NCI-H774 (cell line): Measurements from ENCODE around the gene IFIH1.
A peak's percentile ranks its signal among the peaks of the same experiment; 100 is the strongest.

ENCODE experiments used
- DNase-seq: peaks from one replicate; lab custom pipeline; 2025; lab: John Stamatoyannopoulos, UW

The IFIH1 gene

DNA sequence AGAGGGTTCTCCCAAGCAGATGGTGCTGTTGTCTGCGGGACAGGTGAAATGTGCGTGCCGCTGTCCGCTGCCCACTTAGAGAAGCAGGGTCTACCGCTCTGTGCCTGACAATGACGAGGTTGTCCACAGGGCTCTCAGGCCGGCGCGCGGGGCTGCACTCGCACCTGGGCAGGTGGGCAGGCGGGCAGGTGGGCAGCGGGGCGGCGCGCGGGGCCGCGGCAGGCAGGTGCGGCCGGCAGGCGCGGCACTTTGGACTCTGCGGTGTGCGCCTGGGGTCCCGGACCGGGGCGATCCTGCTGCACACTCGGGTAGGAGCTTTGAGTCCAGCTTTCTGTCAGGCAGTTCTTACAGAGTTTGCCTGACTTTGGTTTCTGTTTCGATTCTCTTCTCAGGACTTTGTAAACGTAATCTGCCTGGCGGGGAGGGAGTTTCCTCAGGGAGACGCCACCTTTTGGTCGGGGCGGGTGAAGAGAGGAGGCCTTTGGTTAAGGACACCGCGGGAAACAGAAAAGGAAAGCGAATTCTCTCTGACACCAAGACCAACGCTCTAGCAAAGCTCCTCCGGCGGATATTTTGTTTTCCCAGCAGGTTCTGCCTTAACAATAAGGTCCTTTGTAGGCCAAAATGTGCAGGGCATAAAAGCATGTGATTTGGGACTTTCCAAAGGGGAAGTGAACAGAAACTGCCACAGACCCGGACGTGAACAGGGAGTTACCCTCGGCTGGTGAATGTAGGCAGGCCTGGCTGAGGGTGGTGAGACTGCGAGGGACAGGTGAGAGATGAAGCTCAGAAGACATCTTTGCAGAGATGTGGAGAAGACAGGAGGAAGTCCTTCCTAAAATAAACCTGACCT, at the start of gene IFIH1:
Gene IFIH1, minus strand, starts transcription at position 357 of the 853 bp plus-strand sequence. CDS start 377 bp downstream, outside the sequence.
- peak; percentile 85 for DNase-seq

DNA sequence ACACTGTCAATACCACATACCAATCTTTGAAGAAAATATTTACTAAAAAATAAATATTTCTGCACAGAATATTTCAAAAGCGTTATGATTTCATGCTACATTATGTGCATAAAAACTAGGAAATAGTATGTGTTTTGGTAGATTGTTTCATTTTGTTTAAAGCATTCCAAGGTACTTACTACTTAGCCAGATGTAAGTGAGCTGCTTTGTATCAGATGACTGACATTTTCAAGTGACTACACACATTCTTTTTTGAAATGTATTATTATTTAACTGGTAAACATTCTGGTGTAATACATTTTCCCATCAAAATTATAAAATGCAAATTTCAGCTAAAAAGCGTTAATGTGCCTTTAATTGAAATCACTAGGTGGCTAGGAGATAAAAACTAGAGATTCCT, 46.9 kb upstream of the IFIH1 start:
- DNase-seq, result no peak

DNA sequence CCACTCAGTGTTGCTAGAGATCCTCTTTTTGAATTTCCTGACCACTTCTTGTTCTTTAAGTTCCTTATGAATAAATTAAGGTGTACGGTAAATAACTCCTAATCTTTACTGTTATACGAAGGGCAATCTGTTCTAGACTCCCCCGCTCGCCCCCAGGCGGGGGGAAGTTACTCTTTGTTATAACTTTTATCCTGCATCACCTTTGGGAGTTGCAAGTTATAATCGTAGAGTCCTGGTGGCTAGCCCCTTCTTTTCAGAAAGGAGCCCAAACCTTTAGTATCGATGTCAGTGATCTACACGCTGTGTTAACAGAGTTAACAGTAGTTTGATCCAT, 26.1 kb upstream of the IFIH1 start:
- DNase-seq, result no peak

DNA sequence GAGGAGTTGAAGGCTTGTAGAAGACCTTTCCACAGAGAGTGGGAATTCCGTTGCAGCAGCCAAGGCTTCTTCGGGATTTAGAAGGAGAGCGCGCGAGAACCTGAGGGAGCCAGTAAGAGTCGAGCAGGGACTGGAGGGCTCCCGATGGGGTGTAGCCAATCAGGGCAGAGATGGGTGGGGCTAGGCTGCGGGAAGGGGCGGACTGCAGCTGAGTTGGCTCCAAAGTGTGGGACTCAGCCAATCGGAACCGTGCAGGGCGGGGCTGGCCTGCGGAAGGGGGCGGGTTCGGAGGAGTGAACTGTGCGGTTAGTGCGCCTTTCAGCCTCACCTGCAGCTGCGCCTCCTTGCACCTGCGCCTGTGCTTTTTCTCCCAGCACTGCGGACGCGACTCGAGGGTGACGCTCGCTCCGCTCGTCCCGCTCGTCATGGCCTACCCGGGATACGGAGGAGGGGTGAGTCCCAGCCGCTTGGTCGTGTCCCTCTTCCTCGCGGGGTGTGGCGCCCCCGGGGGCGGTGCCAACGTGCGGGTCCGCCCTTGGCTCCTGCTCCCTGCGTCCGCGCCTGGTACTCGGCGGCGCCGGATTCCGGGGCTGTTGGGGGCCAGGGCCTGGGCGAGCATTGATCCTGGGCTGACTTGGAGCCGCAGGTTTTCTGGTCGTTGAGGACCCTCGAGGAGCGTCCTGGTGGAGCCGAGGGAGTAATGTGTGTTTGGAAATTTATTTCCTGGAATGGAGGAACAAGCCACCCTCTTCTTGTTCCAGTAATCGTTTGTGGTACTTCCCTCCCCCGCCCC, 25.5 kb upstream of the IFIH1 start, which contains the start of gene GCA:
Gene GCA, plus strand, starts transcription at position 309 of the 793 bp plus-strand sequence. Its CDS starts 117 bp downstream, at position 426.
- peak; percentile 96 for DNase-seq

DNA sequence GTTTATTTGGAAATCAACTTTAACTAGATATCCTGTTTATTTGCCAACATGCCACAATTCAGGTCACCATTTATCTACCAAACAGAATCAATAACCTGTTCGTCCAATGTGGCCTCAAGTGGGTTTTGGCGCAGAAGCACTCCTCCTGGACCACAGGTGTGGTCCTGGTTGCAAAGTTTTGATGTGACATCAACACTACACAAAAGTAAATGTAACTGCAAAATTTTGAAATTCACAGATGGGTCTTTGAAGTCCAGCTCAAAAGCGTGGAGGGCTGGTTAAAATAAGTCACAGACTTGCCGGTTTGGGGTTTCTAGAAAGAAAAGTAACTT, 25.0 kb upstream of the IFIH1 start:
- no peak for DNase-seq

DNA sequence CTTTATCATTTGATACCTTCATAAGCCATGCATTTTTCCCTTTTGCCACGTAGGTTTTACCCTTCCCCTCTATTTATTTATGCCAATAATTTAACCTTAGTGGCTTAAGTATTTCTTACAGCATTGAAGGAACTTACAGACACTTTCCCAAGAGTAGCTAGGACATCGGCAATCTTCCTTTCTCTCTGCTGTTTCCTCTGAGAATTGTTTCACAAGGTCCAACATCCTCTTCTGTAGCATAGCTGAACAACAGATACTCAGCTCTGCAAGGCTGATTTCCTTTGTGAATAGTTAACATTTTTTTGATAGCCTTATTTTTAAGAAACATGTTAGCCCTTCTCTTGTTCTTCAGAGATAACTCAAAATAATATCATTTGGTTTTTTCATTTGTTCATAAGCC, 24.4 kb upstream of the IFIH1 start:
- no peak for DNase-seq

DNA sequence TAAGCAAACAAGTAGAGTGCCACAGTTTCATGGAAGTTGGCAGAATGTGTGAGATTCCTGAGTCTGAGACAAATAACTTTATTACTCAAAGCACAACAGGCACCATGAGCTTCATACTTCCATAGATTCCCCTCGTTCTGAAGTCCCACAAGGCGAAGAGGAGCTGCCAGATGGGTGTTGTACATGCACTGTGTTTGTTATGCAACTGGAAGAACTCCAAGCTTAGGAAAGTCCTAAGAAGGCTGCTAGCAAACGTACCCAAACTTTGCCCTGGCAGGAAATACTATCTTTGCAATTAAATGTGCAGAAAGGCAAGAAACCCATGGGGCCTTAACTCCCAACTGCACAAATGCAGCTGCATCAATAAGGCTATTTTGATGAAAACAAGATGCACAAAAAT, 23.8 kb upstream of the IFIH1 start:
- no peak for DNase-seq

DNA sequence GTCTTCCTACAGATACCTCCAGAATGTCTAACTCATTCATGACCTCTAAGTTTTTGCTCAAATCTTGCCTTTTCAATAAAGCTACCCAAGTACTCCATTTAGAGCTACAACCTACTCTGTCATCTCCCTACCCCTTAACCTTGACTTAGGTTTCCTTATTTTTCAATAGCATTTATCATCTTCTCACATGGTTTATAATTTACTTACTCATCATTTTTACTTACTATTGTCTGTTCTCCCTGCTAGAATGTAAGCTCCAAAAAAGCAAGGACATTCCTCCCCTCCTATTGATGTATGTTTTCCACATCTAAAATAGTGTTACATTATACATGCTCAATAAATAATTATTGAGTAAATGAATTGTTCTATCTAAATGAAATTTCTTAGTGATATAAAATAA, 22.3 kb upstream of the IFIH1 start:
- no peak for DNase-seq

DNA sequence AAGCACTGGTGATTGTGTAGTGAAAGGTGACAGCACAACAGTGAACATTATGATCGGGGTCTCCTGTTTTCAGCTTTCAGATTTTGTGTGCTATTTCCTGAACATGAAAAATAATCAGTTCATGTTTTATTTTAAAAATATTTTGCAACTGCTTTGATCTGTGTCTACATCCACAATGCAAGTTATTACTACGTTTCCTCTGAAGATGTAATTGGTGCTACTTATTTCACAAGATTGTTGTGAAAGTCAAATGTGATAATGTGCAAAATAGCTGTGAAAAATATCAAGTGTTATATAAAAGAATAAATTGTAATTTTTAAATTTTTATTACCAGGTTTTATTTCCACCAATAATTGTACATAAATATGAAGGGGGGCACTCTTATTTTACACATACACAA, 19.4 kb upstream of the IFIH1 start:
- DNase-seq, result no peak

DNA sequence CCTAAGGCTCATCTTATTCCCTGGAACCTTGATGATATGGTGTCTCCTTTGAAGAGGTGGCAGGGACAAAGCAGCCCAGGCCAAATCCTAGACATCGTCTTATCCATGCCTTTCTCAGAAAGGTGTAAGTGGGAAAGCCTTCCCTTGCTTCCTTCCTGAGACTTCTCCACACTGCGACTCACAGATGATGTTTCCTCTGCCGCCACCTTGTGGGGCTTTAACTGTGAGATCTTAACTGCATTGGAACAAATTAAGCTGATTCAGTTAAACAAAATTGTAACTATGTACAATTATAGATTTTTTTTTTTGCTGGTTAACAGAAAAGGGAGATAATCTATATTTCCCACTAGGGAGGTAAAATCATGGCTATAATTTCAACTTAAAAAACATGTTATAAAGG, 15.5 kb upstream of the IFIH1 start:
- no peak for DNase-seq

DNA sequence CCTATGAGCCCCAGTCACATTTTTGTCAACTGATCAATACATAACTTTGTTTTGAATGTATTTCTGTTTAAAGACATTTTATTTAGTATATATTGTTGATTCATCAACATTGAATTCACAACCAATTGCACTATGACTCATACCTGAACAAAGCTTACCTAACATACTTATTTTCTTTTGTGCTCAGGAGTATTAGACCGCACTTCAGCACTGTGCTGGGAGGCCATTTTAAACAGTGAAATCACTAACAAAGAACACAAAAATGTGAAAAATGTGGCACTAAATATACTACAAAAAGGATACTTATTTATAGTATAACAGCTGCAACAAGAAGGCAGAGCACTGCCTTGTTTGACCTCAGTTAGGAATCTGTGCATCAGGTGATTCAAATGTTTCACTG, 12.4 kb upstream of the IFIH1 start:
- DNase-seq, result no peak

DNA sequence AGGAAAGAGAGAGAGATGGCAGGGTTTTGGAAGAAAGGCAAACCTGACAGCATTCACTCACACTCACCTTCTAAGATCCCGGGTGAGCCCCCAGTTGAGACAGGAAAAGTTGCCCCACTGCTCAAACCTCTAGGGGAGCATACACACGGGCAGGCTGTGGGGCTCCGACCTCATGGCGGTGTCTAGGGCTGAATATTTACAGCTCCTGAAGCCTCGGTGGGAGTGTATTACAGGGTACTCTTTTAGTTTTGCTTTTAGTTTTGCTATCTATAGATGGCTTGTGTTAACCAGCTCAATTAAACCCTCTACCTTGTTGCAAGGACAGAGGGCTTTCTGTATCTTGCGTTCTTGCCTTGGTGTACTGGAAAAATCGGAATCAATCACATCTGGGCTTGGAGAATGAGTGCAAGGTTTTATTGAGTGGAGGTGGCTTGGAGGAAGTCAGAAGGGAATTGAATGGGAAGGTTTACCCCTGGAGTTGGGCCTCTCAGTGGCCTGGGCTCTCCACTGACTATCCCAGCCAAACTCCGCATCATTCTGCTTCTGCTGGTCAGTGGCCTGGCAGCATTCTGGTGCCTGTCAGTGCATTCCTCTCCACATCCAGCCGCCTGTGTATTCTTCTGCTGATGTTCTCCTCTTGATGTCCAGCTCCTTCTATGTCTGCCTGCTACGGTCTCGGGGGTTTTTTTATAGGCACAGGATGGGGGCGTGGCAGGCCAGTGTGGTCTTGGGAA, 10.1 kb upstream of the IFIH1 start:
- DNase-seq, result no peak

DNA sequence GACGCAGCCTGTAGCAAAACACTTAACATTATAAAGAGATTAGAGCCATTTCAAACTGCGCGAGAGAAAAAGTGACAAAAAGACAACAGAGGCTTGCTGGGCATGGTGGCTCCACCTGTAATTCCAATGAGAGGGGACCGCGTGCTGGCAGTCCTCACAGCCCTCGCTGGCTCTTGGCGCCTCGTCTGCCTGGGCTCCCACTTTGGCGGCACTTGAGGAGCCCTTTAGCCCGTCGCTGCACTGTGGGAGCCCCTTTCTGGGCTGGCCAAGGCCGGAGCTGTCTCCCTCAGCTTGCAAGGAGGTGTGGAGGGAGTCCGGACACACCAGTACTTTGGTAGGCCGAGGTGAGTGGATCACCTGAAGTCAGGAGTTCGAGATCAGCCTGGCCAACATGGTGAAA, 9.3 kb upstream of the IFIH1 start:
- DNase-seq, result no peak

DNA sequence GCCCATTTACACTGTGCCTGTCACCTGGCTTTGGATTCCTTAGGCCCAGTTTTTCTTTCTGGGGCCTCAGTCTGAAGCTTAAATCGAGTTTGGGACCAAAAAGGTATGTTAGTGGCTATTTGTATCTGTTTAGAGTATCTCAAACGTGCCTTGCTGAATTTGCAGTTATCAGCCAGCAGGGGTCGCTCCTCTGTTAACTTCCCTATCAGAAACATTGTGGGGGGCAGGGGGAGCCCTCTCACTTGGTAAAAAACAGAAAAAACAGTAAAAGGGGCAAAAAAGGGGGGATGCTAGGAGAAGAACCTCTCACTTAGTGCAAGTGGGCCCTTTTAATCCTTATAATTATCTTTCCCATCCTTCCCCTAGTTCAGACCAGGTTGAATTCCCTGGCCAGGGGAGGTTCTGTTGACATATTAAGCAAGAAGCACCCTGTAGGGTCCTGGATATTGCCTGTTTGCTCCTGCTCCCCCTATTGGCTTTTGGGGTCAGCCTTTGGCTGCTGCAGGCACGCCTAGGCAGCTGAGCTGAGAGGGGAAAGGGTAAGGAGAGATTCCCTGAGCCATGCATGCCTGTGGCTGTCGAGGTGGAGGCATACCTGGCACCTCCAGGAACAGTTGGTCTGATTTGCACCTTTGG, 8.8 kb upstream of the IFIH1 start:
- DNase-seq, result no peak

DNA sequence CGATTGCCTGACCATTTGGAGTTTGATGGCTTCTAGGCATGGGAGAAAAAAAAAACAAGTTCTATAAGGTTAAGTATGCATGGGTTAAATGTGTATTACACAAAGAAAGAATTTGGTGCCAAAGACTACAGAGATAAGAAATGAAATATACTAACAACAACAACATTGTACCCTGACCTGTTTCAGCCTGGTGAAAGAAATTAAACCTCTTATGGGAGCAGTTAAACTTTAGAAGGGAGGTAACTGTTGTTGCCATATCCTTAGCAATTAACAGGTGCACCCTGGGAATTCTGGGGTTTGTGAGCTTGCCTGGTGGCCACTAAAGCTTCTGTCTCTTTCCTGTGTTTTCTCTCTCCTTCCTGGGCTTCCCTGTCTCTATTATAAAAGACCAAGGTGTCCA, 6.5 kb upstream of the IFIH1 start:
- DNase-seq, result no peak

DNA sequence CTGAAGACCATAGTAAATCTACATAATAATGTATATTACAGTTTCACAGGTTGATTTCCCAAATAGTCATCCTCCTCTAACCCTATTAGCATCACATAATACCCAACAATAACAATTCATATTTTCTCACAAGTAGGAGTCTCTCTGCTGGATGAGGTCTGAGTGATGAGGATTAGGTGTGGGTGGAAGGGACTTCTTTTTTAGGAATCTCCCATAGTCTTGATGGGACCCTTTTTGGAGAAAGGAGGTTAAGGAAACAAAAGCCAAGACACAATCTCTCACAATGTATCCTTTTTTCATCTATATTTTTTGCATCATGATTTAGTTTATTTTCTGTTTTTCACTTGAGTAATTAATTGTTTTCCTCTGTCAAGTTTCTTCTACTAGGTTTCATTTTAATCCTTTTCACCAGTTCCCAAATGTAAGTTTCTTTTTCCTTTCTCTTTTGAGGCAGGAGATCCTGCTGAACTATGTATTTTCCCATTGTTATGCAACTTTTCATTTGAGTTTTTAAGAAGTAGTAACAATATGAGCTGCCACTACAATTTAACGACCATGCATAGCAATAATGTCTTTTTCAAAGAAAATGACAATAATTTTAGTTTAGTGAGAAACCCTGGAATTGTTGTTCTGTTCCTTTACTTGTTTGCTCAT, 2.5 kb upstream of the IFIH1 start:
- DNase-seq, result no peak

DNA sequence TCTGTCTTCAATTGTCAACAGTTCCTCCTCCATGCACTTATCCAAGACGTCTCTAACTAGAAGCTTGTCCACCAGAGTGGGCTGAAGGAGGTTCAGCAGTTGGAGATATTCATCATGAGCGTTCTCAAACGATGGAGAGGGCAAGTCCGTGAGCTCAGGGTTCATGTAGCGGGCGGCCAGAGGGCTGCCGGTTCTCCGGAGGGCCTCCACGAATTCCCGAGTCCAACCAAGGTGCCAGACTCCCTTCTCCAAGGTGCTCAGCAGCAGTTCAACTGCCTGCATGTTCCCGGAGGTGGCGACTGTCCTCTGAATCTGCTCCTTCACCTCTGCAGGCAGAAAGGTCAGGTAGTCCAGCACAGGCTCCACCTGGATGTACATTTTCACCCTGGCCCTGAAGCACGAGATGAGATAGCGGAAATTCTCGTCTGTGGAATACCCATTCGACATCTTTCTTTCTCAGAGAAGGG, 590 bp downstream of the IFIH1 start:
- DNase-seq, result peak; percentile 9

DNA sequence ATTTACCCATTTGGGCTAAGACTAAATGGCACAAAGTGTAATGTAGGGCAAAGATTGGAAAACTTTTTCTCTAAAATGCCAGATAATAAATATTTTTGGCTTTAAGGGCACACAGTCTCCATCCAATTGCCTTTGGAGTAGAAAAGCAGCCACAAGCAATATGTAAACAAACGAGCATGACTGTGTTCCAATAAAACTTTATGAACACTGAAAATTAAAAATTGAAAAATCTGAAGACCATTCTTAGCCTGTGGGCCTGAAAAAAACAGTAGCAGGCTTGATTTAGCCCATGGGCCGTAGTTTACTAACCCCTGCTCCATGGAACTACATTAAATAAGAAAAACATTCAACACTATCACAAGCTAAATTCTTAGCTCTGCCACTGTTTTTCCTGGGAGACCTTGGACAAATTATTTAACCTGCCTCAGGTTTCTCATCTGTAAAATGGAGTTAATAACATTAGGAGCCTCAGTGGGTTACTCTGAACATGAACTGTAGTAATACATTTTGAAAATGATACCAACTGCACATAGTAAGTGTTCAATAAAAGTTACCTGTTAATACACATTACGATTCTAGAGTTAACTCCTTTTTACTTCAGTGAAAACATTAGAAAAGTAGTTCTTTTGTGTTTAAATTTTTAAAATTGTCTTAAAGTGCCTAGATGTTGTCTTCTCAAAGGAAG, 1.3 kb downstream of the IFIH1 start:
- no peak for DNase-seq

DNA sequence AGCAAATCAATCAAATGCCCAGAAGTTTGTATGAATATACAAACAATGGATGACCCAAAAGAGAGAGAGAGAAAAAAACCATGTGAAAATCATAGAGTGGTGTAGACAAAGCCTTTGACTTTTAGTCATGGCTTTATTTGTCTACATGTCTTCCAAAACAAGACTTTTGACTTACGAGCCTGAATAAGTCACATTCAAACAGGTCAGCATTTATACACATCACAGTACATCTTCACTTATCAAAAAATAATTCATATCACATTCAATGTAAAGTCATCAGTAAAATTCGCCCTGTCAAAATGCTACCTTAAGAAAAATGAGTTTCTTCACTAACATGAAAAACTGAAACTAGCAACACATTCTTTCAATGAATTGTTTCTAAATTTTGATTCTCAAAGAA, 1.9 kb downstream of the IFIH1 start:
- DNase-seq, result no peak

DNA sequence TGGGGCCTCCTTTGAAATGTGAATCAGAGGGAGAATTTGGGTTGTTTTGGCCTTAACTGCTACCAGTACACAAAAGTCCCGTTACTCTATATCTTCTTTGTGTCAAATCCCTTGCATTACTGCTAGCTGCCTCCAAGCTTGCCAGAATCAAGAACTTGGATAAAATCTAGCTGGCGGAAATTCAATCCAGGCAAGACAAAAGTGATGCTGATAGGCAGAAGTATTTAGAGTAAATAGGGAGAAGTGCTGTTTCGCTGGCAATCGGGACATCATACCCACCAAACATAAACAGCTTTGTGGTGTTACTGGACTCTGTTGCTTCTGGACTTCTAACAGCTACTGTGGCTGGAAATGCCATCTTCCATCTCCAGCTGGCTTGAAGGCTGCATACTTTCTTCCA, 2.5 kb downstream of the IFIH1 start:
- no peak for DNase-seq

DNA sequence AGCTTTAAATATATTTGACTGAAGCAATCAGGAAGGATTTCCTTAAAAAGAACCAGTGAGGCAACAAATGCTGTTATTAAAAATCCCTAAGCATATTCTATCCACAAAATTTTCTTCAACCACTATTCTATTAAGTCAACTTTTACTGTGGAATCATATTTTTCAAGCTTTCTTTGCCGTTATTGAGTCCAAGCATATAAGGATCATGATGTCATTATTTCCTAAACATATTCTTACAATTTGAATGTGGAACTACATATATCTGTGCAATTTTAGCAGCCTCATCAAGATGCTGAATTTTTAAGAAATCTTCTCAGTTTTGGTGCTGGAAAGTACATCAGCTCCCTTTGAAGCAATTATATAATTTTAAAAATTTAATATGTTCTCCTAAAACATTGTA, 5.6 kb downstream of the IFIH1 start:
- no peak for DNase-seq
